Gastroesophageal sphincter (tissue), 3 donors: ENCODE data around the gene CCAR1.

Experiments used
- CTCF ChIP-seq, 4 experiments: fragments of 200-600 bp in 2 of 4; fragments of 450-650 bp in 2 of 4; sonication (generic) in 1 of 4; IDR thresholded peaks; one replicate each; pipeline ENCODE4 v1.5.1; 2017 to 2019; ENCODE audit warnings: antibody characterized with exemption in 4 of 4, mild to moderate bottlenecking in 2 of 4, moderate library complexity in 2 of 4
- EP300 ChIP-seq: sonication (generic); formaldehyde crosslinking; IDR thresholded peaks from one replicate; pipeline ENCODE4 v1.6.1; 2017; ENCODE audit warnings: antibody characterized with exemption, mild to moderate bottlenecking
- POLR2A ChIP-seq, 2 donors: fragments of 450-650 bp; IDR thresholded peaks; one replicate each; pipeline ENCODE4 v1.6.1; 2017; ENCODE audit warnings: antibody characterized with exemption in 2 of 2, mild to moderate bottlenecking in 2 of 2, moderate library complexity in 1 of 2
- POLR2AphosphoS5 ChIP-seq: sonication (generic); formaldehyde crosslinking; IDR thresholded peaks from one replicate; pipeline ENCODE4 v1.6.1; 2017; ENCODE audit warnings: antibody characterized with exemption

GRCh38 chr10:68756766-68757165 is 35.7 kb downstream of the CCAR1 start:
- no peak for TF ChIP-seq CTCF (IDR thresholded peaks at IDR 0.05)
- TF ChIP-seq EP300 = no peak
- TF ChIP-seq POLR2A (IDR thresholded peaks at IDR 0.05) = no peak
- no peak for TF ChIP-seq POLR2AphosphoS5
